A673 (cell line): ENCODE measurements around the gene LRP4.

Experiments used
- CTCF ChIP-seq: fragments of 300-800, 200-600 bp; sonication (generic); conservative IDR thresholded peaks from 2 replicates; pipeline ENCODE4 v1.5.1; 2017; ENCODE audit warnings: low read depth, mild to moderate bottlenecking, antibody characterized with exemption, low read length, moderate library complexity, mixed read lengths
- EZH2 ChIP-seq: fragments of 200-600 bp; sonication (generic); IDR thresholded peaks from 2 replicates; pipeline ENCODE4 v1.6.1; 2017; ENCODE audit warnings: borderline replicate concordance, low read depth, mild to moderate bottlenecking, mixed read lengths, antibody characterized with exemption, low read length; ENCODE audit not compliant: poor library complexity, severe bottlenecking

DNA sequence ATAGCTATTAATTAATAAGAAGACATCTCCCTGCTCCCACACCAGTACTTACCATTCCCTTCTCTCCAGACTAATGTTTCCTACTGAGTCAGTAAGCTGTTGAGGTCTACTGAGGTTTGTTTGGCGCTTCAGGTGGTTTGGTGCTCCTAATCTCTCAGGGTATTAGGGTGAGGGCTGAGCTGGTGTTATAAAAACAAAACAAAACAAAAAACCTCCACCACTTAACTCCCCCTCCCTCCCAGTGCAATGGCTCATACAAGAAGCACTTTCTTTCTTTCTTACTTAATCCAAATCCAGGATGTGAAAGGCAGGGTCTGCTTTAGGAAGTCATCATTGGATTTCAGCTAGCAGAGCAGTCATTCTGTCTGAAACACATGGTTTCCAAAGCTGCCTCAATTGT lies 33.5 kb upstream of the LRP4 start:
- TF ChIP-seq CTCF (no peak), EZH2 (no peak)
